Measurements from ENCODE around the gene CDC42. TPM values are rescaled to one million over a fixed set of nuclear protein-coding genes. Genes with fewer than 3 reads are reported as not detected.

CDC42 gene
- total and polyA plus RNA-seq, 9 of the 15 experiments (the other 6 are each of a cell fraction or from before 2014, with no cell fraction given) = 186 to 398 (median 325) TPM

DNA sequence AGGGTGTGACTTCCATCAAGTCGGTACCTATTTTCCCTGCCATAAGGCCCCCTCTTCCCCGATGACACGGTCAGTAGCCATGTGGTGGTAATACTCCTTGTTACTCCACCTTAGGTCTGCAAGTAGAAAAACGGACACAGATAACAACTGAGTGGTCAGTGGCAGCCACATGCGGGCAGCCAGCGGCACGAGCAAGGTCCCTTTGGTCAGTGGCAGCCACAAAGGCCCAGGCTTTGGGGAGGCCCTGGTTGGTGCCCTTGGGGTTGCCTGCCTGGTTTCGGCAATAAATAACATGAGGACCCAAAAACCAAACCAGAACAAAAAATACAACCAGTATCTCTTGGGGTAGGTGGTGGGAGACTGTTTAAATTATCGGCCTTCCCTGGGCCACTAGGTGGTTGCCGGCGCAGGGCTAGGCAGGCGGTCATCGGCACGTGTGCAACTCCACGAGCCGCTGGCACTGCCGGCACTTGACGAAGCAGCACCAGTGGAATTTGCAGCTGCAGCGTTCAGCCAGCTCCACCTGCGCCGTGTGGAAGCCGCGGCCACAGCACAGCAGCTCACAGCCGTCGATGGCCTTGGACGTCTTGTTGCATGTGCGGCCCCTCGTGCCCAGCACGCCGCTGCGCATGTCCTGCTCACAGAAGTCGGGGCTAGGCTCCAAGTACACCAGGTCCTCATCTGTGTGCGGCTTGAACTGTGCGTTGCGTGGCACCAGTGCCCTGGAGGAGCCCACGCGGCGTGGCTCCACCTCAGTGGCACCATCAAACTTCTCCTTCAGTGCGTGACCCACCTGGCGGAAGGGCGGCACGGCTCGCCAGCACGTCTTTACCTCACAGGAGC lies 67.3 kb downstream of the CDC42 start (continued):
- TF ChIP-seq ZNF695 (CRISPR knock-in tag; IDR thresholded peaks at IDR 0.05) (no peak), DLX4 (CRISPR knock-in tag; IDR thresholded peaks at IDR 0.05) (no peak), SAP30 (IDR thresholded peaks at IDR 0.05; ENCODE audit: borderline replicate concordance, insufficient read depth, low read depth, low read length, poor library complexity, severe bottlenecking) (no peak), TRIM24 (IDR thresholded peaks at IDR 0.05) (no peak), POLR2AphosphoS5 (IDR thresholded peaks at IDR 0.05; ENCODE audit: control insufficient read depth, insufficient read depth, low read depth, low read length) (no peak), TAF9B (IDR thresholded peaks at IDR 0.05; ENCODE audit: partially characterized antibody) (no peak), WHSC1 (IDR thresholded peaks at IDR 0.05; ENCODE audit: low read length) (peak; percentile 55), CXXC5 (CRISPR knock-in tag; IDR thresholded peaks at IDR 0.05) (no peak), KLF6 (CRISPR knock-in tag; IDR thresholded peaks at IDR 0.05; ENCODE audit: borderline replicate concordance) (no peak), ZNF133 (CRISPR knock-in tag; IDR thresholded peaks at IDR 0.05) (no peak), CREB3L1 (IDR thresholded peaks at IDR 0.05; ENCODE audit: borderline replicate concordance, low read depth) (no peak), ZFX (CRISPR knock-in tag; IDR thresholded peaks at IDR 0.05) (no peak), TGIF2 (CRISPR knock-in tag; IDR thresholded peaks at IDR 0.05) (no peak), SMARCA5 (IDR thresholded peaks at IDR 0.05) (no peak), XRCC5 (IDR thresholded peaks at IDR 0.05; ENCODE audit: low read depth, low read length) (no peak)
- TF ChIP-seq, protein P1, sequence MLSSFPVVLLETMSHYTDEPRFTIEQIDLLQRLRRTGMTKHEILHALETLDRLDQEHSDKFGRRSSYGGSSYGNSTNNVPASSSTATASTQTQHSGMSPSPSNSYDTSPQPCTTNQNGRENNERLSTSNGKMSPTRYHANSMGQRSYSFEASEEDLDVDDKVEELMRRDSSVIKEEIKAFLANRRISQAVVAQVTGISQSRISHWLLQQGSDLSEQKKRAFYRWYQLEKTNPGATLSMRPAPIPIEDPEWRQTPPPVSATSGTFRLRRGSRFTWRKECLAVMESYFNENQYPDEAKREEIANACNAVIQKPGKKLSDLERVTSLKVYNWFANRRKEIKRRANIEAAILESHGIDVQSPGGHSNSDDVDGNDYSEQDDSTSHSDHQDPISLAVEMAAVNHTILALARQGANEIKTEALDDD (IDR thresholded peaks at IDR 0.05) = no peak
- TF ChIP-seq, protein P2, sequence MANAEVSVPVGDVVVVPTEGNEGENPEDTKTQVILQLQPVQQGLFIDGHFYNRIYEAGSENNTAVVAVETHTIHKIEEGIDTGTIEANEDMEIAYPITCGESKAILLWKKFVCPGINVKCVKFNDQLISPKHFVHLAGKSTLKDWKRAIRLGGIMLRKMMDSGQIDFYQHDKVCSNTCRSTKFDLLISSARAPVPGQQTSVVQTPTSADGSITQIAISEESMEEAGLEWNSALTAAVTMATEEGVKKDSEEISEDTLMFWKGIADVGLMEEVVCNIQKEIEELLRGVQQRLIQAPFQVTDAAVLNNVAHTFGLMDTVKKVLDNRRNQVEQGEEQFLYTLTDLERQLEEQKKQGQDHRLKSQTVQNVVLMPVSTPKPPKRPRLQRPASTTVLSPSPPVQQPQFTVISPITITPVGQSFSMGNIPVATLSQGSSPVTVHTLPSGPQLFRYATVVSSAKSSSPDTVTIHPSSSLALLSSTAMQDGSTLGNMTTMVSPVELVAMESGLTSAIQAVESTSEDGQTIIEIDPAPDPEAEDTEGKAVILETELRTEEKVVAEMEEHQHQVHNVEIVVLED (CRISPR knock-in tag; IDR thresholded peaks at IDR 0.05) = no peak
- TF ChIP-seq, protein P3, sequence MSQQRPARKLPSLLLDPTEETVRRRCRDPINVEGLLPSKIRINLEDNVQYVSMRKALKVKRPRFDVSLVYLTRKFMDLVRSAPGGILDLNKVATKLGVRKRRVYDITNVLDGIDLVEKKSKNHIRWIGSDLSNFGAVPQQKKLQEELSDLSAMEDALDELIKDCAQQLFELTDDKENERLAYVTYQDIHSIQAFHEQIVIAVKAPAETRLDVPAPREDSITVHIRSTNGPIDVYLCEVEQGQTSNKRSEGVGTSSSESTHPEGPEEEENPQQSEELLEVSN (IDR thresholded peaks at IDR 0.05; ENCODE audit: borderline replicate concordance in 1 of 2, extremely low read depth in 1 of 2, insufficient read depth in 1 of 2, insufficient read length in 1 of 2, low read depth in 1 of 2, low read length in 1 of 2, poor library complexity in 1 of 2, severe bottlenecking in 1 of 2) = no peak
- TF ChIP-seq, protein P4, sequence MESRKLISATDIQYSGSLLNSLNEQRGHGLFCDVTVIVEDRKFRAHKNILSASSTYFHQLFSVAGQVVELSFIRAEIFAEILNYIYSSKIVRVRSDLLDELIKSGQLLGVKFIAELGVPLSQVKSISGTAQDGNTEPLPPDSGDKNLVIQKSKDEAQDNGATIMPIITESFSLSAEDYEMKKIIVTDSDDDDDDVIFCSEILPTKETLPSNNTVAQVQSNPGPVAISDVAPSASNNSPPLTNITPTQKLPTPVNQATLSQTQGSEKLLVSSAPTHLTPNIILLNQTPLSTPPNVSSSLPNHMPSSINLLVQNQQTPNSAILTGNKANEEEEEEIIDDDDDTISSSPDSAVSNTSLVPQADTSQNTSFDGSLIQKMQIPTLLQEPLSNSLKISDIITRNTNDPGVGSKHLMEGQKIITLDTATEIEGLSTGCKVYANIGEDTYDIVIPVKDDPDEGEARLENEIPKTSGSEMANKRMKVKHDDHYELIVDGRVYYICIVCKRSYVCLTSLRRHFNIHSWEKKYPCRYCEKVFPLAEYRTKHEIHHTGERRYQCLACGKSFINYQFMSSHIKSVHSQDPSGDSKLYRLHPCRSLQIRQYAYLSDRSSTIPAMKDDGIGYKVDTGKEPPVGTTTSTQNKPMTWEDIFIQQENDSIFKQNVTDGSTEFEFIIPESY (CRISPR knock-in tag; IDR thresholded peaks at IDR 0.05) = peak; percentile 38; the same call in 1 of the 2 replicates
